CD14-positive monocyte (primary cell): Measurements from ENCODE around the gene FAM9C. TPM values are rescaled to one million over a fixed set of nuclear protein-coding genes. Genes with fewer than 3 reads are reported as not detected.

ENCODE experiments used
- DNase-seq, 3 donors: peaks; one replicate each; pipeline ENCODE4 v3.0.0-alpha.2; 2011 to 2022
- H2AFZ ChIP-seq: 2 replicates; pipeline ENCODE4 v1.6.0; 2012; ENCODE audit warnings: mild to moderate bottlenecking, low read depth, low read length, inconsistent platforms; ENCODE audit not compliant: insufficient read depth, poor library complexity, severe bottlenecking
- H3K27ac ChIP-seq, 2 donors: 1 replicate in 1 of 2; 2 replicates in 1 of 2; pipeline ENCODE4 v1.5.1; 2012 to 2013; ENCODE audit warnings: low read length in 2 of 2, control low read depth in 1 of 2, inconsistent platforms in 1 of 2, low read depth in 1 of 2, mild to moderate bottlenecking in 1 of 2
- H3K27me3 ChIP-seq, 2 donors: one replicate each; pipeline versions ENCODE4 v1.6.0 to v1.6.1; 2011 to 2013; ENCODE audit warnings: low read length in 2 of 2; ENCODE audit not compliant: control insufficient read depth in 2 of 2, insufficient read depth in 2 of 2
- H3K36me3 ChIP-seq, 2 donors: replicated peaks in 1 of 2; 1 replicate in 1 of 2; 2 replicates in 1 of 2; pipeline versions ENCODE4 v1.5.1 to v1.6.1; 2012 to 2013; ENCODE audit warnings: low read length in 2 of 2, control low read depth in 1 of 2, inconsistent platforms in 1 of 2, mild to moderate bottlenecking in 1 of 2; ENCODE audit not compliant: insufficient read depth in 2 of 2, control insufficient read depth in 1 of 2
- H3K4me1 ChIP-seq, 2 donors: 1 replicate in 1 of 2; 2 replicates in 1 of 2; pipeline versions ENCODE4 v1.5.1 to v1.6.1; 2012 to 2013; ENCODE audit warnings: low read length in 2 of 2, control low read depth in 1 of 2, inconsistent platforms in 1 of 2, mild to moderate bottlenecking in 1 of 2, moderate library complexity in 1 of 2; ENCODE audit not compliant: insufficient read depth in 2 of 2, control insufficient read depth in 1 of 2
- H3K4me2 ChIP-seq: replicated peaks from 2 replicates; pipeline ENCODE3; 2012; ENCODE audit warnings: low read length, moderate library complexity, mild to moderate bottlenecking; ENCODE audit not compliant: poor library complexity, severe bottlenecking; ENCODE audit errors: extremely low read depth
- H3K4me3 ChIP-seq, 3 experiments: fragments of 200-600 bp in 1 of 3; sonication (generic) in 1 of 3; replicated peaks in 1 of 3; 1 replicate in 2 of 3; 2 replicates in 1 of 3; pipeline ENCODE4 v1.5.1; 2011 to 2013; ENCODE audit warnings: low read length in 3 of 3, mild to moderate bottlenecking in 3 of 3, control low read depth in 2 of 3, low read depth in 2 of 3, inconsistent platforms in 1 of 3, moderate library complexity in 1 of 3
- H3K79me2 ChIP-seq: 2 replicates; pipeline ENCODE4 v1.6.0; 2012; ENCODE audit warnings: mild to moderate bottlenecking, control low read depth, inconsistent platforms, low read length, moderate library complexity; ENCODE audit not compliant: insufficient read depth
- H3K9ac ChIP-seq: 2 replicates; pipeline ENCODE4 v1.6.0; 2017; ENCODE audit warnings: low read length, mild to moderate bottlenecking; ENCODE audit not compliant: insufficient read depth, poor library complexity, severe bottlenecking
- H3K9me3 ChIP-seq, 2 donors: replicated peaks in 1 of 2; 1 replicate in 1 of 2; 2 replicates in 1 of 2; pipeline versions ENCODE4 v1.5.1 to v1.6.1; 2012 to 2013; ENCODE audit warnings: low read length in 2 of 2, control low read depth in 1 of 2; ENCODE audit not compliant: control insufficient read depth in 1 of 2, insufficient read depth in 1 of 2
- H4K20me1 ChIP-seq: 2 replicates; pipeline ENCODE4 v1.6.0; 2012; ENCODE audit warnings: mild to moderate bottlenecking, low read length, control low read depth, moderate library complexity; ENCODE audit not compliant: insufficient read depth
- H3K27ac Mint-ChIP-seq, 7 donors: one replicate each; pipeline ENCODE4 v1.8.0; 2020; ENCODE audit warnings: mild to moderate bottlenecking in 7 of 7, mixed read lengths in 7 of 7, moderate library complexity in 6 of 7, inconsistent platforms in 2 of 7
- H3K27me3 Mint-ChIP-seq, 3 donors: one replicate each; pipeline ENCODE4 v1.8.0; 2021 to 2022; ENCODE audit warnings: low read depth in 3 of 3, mild to moderate bottlenecking in 3 of 3, mixed read lengths in 3 of 3, moderate library complexity in 3 of 3, inconsistent platforms in 1 of 3
- H3K36me3 Mint-ChIP-seq, 2 donors: one replicate each; pipeline ENCODE4 v1.8.0; 2020; ENCODE audit warnings: mixed read lengths in 2 of 2, inconsistent platforms in 1 of 2, mild to moderate bottlenecking in 1 of 2
- H3K4me1 Mint-ChIP-seq: one replicate; pipeline ENCODE4 v1.8.0; 2020; ENCODE audit warnings: mild to moderate bottlenecking, mixed read lengths
- H3K4me3 Mint-ChIP-seq, 2 donors: one replicate each; pipeline ENCODE4 v1.8.0; 2020; ENCODE audit warnings: mild to moderate bottlenecking in 2 of 2, mixed read lengths in 2 of 2, moderate library complexity in 1 of 2
- H3K9me3 Mint-ChIP-seq, 7 donors: one replicate each; pipeline ENCODE4 v1.8.0; 2020 to 2022; ENCODE audit warnings: mixed read lengths in 7 of 7, mild to moderate bottlenecking in 6 of 7, moderate library complexity in 6 of 7, inconsistent platforms in 2 of 7
- CTCF ChIP-seq: fragments of 200-600 bp; IDR thresholded peaks from one replicate; pipeline ENCODE4 v1.8.0; 2022; ENCODE audit warnings: antibody characterized with exemption, mild to moderate bottlenecking
- WGBS: methylation state at CpG from one replicate; pipeline ENCODE4 v1.1.5; 2013; ENCODE audit warnings: missing lambda C conversion rate; ENCODE audit not compliant: insufficient coverage; 5-methylcytosine and 5-hydroxymethylcytosine counted together
- intact Hi-C, 2 donors: fragments of 100-400 bp; cut with micrococcal nuclease; formaldehyde crosslinking; loops; one replicate each; pipeline versions ENCODE4 v1.15.0 to v1.15.1; 2023
- polyA plus RNA-seq, 3 donors: library from polyadenylated mRNA; depleted of rRNA in 1 of 3; unstranded in 2 of 3; stranded (reverse) in 1 of 3; fragments of 300-500 nt in 2 of 3; fragments of >200 nt in 1 of 3; fragmentation: Illumina TruSeq in 2 of 3; gene quantifications; 1 replicate in 2 of 3; 2 replicates in 1 of 3; pipeline ENCODE4 v1.2.3, GENCODE V29; 2012 to 2021

Gene FAM9C
- polyA plus RNA-seq, 3 donors = not detected

DNA sequence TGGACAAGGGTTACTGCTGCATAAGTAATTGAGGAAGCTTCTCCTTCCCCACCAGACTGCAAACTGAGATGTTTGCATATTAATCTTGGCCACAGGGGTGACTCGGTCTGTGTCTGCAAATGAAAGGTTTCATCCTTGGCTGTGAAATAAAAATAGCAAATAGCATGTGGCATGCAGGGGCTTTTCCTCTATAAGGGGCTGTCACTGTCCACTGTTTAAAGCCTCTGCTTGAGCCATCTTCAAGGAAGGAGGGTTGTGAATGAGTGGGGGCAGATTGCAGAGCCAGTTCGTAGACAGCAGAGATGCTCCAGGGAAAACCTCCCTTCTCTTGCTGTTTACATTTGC lies 36.3 kb downstream of the FAM9C start:
- Histone ChIP-seq H3K79me2 (no peaks in the 10 kb centered on the region), H3K9ac (no peak overlapping the region), H3K27ac (peak overlapping the region in 1 of 2 donors; percentile 94)

DNA sequence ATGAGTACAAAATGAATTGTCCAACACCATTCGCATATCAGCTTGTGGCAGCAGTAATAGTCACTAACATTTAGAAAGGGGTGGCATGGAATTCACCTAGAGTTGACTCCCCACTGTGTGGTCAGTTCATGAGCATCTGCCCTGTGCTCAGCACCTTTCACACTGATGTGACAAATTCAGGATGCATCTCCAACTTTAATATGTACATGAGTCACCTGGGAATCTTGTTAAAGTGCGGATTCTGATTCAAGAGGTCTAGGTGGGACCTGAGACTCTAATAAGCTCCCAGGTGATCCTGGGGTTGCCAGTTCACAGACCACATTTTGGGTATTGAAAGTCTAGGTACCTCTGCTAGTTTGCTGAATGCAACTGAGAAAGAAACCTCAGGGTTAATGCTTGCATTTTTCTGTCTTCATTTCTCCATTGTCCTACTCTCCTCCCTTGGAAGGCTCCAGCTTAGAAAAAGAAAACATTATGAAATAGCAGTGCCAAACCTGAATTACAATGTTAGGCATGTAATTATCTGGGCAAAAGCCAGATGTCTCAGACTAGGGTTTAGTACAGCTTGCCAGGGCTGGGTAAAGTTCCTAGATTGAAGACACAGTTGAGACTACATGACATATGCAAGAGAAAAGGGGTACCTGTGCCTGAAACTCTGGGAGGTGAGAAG lies 36.8 kb downstream of the FAM9C start:
- no peaks in the 10 kb centered on the region for H4K20me1 ChIP-seq
- peak overlapping the region; percentile 44 to 94 for H3K27ac ChIP-seq
- no peak for TF ChIP-seq CTCF
- H3K4me3 ChIP-seq = peak overlapping the region in 1 of 3 experiments; percentile 11
- Mint-ChIP-seq H3K36me3 (no peaks in the 10 kb centered on the region), H3K4me3 (no peak overlapping the region), H3K9me3 (peaks cover 0 to 11% (median 2%) of the 10 kb centered on the region in 7 donors), H3K27me3 (peaks cover 0 to 26% (median 0%) of the 10 kb centered on the region in 3 donors), H3K4me1 (peaks cover 72% of the 10 kb centered on the region), H3K27ac (peak overlapping the region in 5 of 7 donors; percentile 49 to 82 (median 55))
- no peaks in the 10 kb centered on the region for H3K36me3 ChIP-seq
- H3K27me3 ChIP-seq = peaks cover 0 to 12% of the 10 kb centered on the region in 2 donors
- intact Hi-C loops = loop anchor here (5.0 to 10.0 kb wide), 4 partner anchors 35 to 77 kb away; no protein-coding TSS in a partner anchor
- H3K9me3 ChIP-seq = no peaks in the 10 kb centered on the region
- no CpG with 5 or more reads among the region's 2 CpGs for WGBS
- no peaks in the 10 kb centered on the region for H3K79me2 ChIP-seq
- H2AFZ ChIP-seq = no peak overlapping the region
- peaks cover 71 to 72% of the 10 kb centered on the region in 2 donors for H3K4me1 ChIP-seq
- DNase-seq = no peak
- H3K4me2 ChIP-seq = peak overlapping the region; percentile 17
- no peak overlapping the region for H3K9ac ChIP-seq

More for the DNA sequence above, 36.3 kb downstream of the FAM9C start:
- no CpG with 5 or more reads among the region's 2 CpGs for WGBS
- Histone ChIP-seq H3K9me3 (no peaks in the 10 kb centered on the region), H3K4me1 (peaks cover 71 to 74% of the 10 kb centered on the region in 2 donors), H3K4me3 (peak overlapping the region in 1 of 3 experiments; percentile 11), H3K4me2 (peak overlapping the region; percentile 17), H3K36me3 (no peaks in the 10 kb centered on the region), H4K20me1 (no peaks in the 10 kb centered on the region), H3K27me3 (peaks cover 0 to 10% of the 10 kb centered on the region in 2 donors), H2AFZ (no peak overlapping the region)
- peak overlapping the region in 6 of 7 donors; percentile 34 to 82 (median 53) for H3K27ac Mint-ChIP-seq
- H3K4me1 Mint-ChIP-seq = peaks cover 74% of the 10 kb centered on the region
- H3K4me3 Mint-ChIP-seq = no peak overlapping the region
- no peaks in the 10 kb centered on the region for H3K36me3 Mint-ChIP-seq
- peaks cover 0 to 26% (median 0%) of the 10 kb centered on the region in 3 donors for H3K27me3 Mint-ChIP-seq
- intact Hi-C loops = loop anchor here (5.0 to 10.0 kb wide), 4 partner anchors 36 to 77 kb away; no protein-coding TSS in a partner anchor
- no peak for TF ChIP-seq CTCF
- peaks cover 0 to 12% (median 2%) of the 10 kb centered on the region in 7 donors for H3K9me3 Mint-ChIP-seq
- DNase-seq = peak; percentile 29 to 33 (median 32)
